Tibial artery (tissue), 4 donors: Measurements from ENCODE around the gene ZNF77.
"Not testable (repeated sequence)": the region's sequence is repeated elsewhere in the genome, so short reads cannot be mapped to it uniquely, and the experiment has no call there.

Experiments used
- DNase-seq, 2 donors: peaks; one replicate each; pipeline ENCODE4 v3.0.0-alpha.2; 2019
- H3K27ac ChIP-seq, 2 donors: fragments of 200-600 bp; sonication (generic) in 1 of 2; 1 replicate in 1 of 2; 2 replicates in 1 of 2; pipeline ENCODE4 v1.5.1; 2018 to 2019; ENCODE audit warnings: mild to moderate bottlenecking in 1 of 2
- H3K27me3 ChIP-seq, 2 donors: fragments of 200-600 bp; sonication (generic) in 1 of 2; one replicate each; pipeline versions ENCODE4 v1.5.1 to v1.6.0; 2016 to 2019
- H3K36me3 ChIP-seq, 3 donors: fragments of 200-600 bp; sonication (generic) in 2 of 3; one replicate each; pipeline ENCODE4 v1.5.1; 2016 to 2019; ENCODE audit warnings: mild to moderate bottlenecking in 2 of 3
- H3K4me1 ChIP-seq, 4 donors: fragments of 200-600 bp; sonication (generic) in 2 of 4; 1 replicate in 3 of 4; 2 replicates in 1 of 4; pipeline ENCODE4 v1.5.1; 2016 to 2019
- H3K4me3 ChIP-seq, 2 donors: fragments of 200-600 bp; sonication (generic) in 1 of 2; 1 replicate in 1 of 2; 2 replicates in 1 of 2; pipeline ENCODE4 v1.5.1; 2018 to 2019; ENCODE audit warnings: mild to moderate bottlenecking in 2 of 2
- H3K9me3 ChIP-seq, 3 donors: fragments of 200-600 bp; sonication (generic) in 1 of 3; one replicate each; pipeline ENCODE4 v1.5.1; 2016 to 2019
- intact Hi-C: fragments of 100-400 bp; cut with DNase I; formaldehyde crosslinking; loops from one replicate; pipeline ENCODE4 v1.15.0; 2023; ENCODE audit warnings: low total_unique reads
- TF ChIP-seq, protein P1 (sequence below), 2 experiments: fragments of 200-600 bp in 1 of 2; fragments of 450-650 bp in 1 of 2; IDR thresholded peaks; one replicate each; pipeline ENCODE4 v1.5.1; 2017 to 2019; ENCODE audit warnings: antibody characterized with exemption in 2 of 2, mild to moderate bottlenecking in 1 of 2, moderate library complexity in 1 of 2

Gene ZNF77

DNA sequence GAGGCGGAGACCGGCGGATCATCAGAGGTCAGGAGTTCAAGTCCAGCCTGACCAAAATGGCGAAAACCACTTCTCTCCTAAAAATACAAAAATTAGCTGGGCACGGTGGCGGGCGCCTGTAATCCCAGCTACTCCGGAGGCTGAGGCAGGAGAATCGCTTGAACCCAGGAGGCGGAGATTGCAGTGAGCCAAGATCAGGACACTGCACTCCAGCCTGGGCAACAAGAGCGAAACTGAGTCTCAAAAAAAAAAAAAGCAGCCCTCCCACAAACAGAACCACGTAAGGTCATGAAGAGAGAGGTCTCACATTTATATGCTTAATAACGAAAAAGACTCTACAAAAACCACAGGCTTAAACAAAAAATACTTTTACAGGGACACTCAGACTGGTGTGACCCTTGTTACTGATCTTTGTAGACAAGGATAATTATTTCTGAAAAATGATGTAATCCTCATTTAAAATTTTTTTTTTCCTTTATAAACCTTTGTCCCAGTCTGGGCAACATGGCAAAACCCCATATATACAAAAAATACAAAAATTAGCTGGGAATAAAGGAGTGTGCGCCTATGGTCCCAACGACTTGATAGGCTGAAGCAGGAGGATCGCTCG lies 909 bp upstream of the ZNF77 start:
- intact Hi-C loops = no loop called here
- Histone ChIP-seq H3K36me3 (no peaks in the 10 kb centered on the region), H3K27me3 (no peaks in the 10 kb centered on the region), H3K27ac (peak overlapping the region; percentile 82 to 85), H3K4me1 (peaks cover 0 to 26% (median 22%) of the 10 kb centered on the region in 4 donors), H3K4me3 (peak overlapping the region; percentile 71 to 81), H3K9me3 (no peaks in the 10 kb centered on the region)
- no peak for DNase-seq
- TF ChIP-seq, protein P1, sequence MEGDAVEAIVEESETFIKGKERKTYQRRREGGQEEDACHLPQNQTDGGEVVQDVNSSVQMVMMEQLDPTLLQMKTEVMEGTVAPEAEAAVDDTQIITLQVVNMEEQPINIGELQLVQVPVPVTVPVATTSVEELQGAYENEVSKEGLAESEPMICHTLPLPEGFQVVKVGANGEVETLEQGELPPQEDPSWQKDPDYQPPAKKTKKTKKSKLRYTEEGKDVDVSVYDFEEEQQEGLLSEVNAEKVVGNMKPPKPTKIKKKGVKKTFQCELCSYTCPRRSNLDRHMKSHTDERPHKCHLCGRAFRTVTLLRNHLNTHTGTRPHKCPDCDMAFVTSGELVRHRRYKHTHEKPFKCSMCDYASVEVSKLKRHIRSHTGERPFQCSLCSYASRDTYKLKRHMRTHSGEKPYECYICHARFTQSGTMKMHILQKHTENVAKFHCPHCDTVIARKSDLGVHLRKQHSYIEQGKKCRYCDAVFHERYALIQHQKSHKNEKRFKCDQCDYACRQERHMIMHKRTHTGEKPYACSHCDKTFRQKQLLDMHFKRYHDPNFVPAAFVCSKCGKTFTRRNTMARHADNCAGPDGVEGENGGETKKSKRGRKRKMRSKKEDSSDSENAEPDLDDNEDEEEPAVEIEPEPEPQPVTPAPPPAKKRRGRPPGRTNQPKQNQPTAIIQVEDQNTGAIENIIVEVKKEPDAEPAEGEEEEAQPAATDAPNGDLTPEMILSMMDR (IDR thresholded peaks at IDR 0.05) = no peak

DNA sequence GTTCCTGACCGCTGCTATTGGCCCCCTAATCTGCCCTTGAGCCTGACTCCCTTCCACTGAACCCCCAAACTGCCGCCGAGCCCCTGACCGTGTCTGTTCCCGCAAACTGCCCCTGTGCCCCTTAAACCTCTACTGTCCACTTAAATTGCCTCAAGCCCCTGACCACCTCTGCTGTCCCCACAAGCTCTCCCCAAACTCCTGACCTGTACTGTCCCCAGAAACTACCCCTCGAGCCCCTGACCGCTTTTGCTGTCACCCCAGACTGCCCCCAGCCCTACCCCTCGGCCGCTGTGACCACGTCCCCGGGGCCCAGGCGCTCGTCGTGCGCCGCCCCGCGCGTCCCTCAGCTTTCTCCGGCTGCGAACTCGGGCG lies 382 bp downstream of the ZNF77 start:
- Histone ChIP-seq H3K4me3 (peak overlapping the region; percentile 71 to 81), H3K9me3 (no peaks in the 10 kb centered on the region), H3K4me1 (peaks cover 0 to 20% (median 17%) of the 10 kb centered on the region in 4 donors), H3K27me3 (no peaks in the 10 kb centered on the region), H3K27ac (peak overlapping the region; percentile 82 to 85), H3K36me3 (peaks cover 0 to 4% (median 4%) of the 10 kb centered on the region in 3 donors)
- no peak for DNase-seq
- TF ChIP-seq, protein P1 (IDR thresholded peaks at IDR 0.05) = no peak
- intact Hi-C loops = loop anchor here (5.0 kb wide), 1 partner anchor 37 kb away; no protein-coding TSS in a partner anchor

DNA sequence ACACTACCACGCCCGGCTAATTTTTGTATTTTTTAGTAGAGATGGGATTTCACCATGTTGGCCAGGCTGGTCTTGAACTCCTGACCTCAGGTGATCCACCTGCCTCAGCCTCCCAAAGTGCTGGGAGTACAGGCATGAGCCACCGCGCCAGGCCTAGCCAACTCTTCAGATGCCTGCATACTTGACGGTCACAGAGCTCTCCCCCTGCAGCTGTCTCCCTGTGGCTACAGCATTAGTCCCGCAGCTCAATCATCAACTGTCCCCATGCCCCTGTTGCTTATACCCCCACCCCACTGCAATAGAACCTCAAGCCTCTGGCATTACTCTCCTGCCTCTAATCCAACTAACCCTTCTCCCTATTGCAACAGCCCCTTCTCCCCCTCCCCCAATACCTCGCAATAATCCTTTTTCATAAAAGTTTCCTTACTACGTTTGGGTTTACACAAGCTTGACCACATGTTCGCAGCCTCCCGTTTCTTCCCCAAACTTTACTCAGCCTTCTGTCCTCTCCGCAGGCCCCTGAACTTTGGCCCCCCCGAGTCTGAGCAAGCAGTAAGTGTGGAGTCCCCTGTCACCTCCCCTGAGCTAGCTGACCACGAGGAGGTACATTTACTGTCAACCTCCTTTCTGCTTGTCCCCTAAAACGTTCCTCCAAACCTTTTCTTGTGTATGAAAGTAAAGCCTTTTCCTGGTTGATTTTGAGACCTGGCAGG lies 1.7 kb downstream of the ZNF77 start:
- TF ChIP-seq, protein P1 (IDR thresholded peaks at IDR 0.05) = no peak
- Histone ChIP-seq H3K27ac (no peak overlapping the region), H3K36me3 (peaks cover 9 to 17% (median 13%) of the 10 kb centered on the region in 3 donors)

DNA sequence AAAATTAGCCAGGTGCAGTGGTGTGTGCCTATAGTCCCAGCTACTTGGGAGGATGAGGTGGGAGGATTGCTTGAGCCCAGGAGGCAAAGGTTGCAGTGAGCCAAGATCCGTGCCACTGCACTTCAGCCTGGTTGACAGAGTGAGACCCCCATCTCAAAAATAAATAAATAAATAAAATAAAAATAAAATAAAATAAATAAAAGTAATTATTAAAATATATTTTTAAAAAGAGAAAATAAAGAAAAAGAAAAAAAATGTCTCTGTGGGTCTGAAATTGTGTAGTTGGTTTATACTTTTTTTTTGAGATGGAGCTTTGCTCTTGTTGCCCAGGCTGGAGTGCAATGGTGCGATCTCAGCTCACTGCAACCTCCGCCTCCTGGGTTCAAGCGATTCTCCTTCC lies 8.9 kb downstream of the ZNF77 start:
- intact Hi-C loops, H3K4me3 ChIP-seq, H3K4me1 ChIP-seq, H3K27ac ChIP-seq, H3K27me3 ChIP-seq, DNase-seq: not testable (repeated sequence)
- H3K9me3 ChIP-seq = peaks cover 5 to 32% (median 24%) of the 10 kb centered on the region in 3 donors
- peaks cover 58 to 76% (median 70%) of the 10 kb centered on the region in 3 donors for H3K36me3 ChIP-seq

More for the DNA sequence above, 1.7 kb downstream of the ZNF77 start:
- H3K4me3 ChIP-seq = no peak overlapping the region
- intact Hi-C loops = loop anchor here (5.0 kb wide), 1 partner anchor 36 kb away; no protein-coding TSS in a partner anchor
- DNase-seq = no peak
- no peaks in the 10 kb centered on the region for H3K9me3 ChIP-seq
- H3K27me3 ChIP-seq = no peaks in the 10 kb centered on the region
- H3K4me1 ChIP-seq = peaks cover 0 to 14% (median 13%) of the 10 kb centered on the region in 4 donors

DNA sequence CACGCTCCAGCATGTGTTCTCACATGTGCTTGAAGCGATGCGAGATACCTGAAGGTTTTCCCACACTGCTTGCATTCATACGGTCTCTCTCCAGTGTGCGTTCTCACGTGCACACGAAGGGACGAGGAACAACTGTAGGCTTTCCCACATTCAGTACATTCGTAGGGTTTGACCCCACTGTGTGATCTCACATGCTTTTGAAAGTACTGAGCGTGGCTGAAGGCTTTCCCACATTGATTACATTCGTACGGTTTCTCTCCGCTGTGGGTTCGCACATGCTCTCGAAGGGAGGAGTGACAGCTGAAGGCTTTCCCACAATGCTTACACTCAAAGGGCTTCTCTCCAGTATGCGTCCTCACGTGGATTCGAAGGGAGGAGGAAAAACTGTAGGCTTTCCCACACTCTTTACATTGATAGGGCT lies 11.3 kb downstream of the ZNF77 start:
- H3K27ac ChIP-seq = no peak overlapping the region
- H3K4me3 ChIP-seq = no peak overlapping the region
- TF ChIP-seq, protein P1 (IDR thresholded peaks at IDR 0.05) = no peak
- DNase-seq = no peak
- no peaks in the 10 kb centered on the region for H3K27me3 ChIP-seq
- H3K9me3 ChIP-seq = peaks cover 5 to 32% (median 24%) of the 10 kb centered on the region in 3 donors
- no peaks in the 10 kb centered on the region for H3K4me1 ChIP-seq
- intact Hi-C loops = no loop called here
- peaks cover 54 to 63% (median 61%) of the 10 kb centered on the region in 3 donors for H3K36me3 ChIP-seq

DNA sequence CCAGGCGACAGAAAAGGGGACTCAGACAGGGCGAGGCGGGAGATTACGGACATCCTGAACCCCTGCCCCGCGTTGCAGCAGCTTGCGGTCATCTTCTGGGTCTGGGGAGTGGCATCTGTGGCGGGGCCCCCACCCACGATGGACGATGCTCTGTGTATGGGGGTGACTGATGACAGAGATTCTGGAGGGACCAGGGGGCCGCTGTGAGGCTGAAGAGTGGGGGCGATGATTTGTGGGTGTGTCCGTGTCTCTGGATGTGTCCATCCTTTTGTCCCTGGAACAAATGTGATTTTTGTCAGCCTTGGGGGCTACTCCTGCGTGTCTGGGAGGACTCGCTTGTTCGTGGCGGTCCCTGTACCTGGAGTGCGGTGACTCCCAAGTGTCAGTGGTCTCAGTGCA lies 17.7 kb downstream of the ZNF77 start:
- DNase-seq = no peak
- intact Hi-C loops = no loop called here
- H3K9me3 ChIP-seq = peaks cover 0 to 2% (median under 1%) of the 10 kb centered on the region in 3 donors
- TF ChIP-seq, protein P1 (IDR thresholded peaks at IDR 0.05) = no peak
- H3K27me3 ChIP-seq = no peaks in the 10 kb centered on the region
- H3K27ac ChIP-seq = no peak overlapping the region
- peaks cover 0 to 4% (median 2%) of the 10 kb centered on the region in 3 donors for H3K36me3 ChIP-seq
- H3K4me3 ChIP-seq = no peak overlapping the region
- no peaks in the 10 kb centered on the region for H3K4me1 ChIP-seq
